HG03139 (cell line): ENCODE results near the gene ENDOU.

Source experiments
- ATAC-seq: cut with Tn5 transposase; IDR thresholded peaks from one replicate; pipeline ENCODE4 v1.9.1; 2021; ENCODE audit not compliant: unreplicated experiment

ENDOU gene

DNA sequence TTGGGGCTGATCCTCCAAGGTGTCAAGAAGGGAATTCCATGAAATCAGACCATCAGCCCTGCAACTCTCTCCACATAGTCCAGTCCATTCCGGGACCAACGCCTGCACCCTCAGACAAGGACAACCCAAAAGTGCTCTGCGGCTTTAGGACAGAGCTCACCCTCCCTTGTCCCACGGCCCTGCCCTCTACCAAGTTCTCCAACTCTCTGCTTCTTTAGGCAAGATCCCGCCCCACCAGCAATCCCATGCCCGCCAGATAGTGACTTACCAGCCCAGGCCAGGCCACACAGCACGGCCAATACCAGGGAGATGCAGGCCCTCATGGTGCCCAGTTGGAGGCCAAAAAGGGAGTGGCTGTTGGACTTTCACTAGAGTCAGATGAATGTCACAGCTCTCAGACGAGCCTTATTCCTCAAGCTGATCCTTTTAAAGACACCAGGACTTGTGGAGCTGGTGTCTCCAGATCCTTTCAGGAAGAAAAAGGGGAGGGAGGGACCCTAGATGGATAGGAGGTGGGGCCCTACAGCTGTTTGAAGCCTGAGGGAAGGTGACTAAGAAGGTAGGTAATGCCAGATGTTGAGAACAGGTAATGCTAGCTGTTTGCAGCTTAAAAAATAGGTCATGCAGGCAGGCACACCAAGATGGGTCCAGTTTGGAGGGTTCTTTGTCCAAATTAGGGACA, at the start of gene ENDOU:
Gene ENDOU, minus strand, starts transcription at position 400 of the 682 bp plus-strand sequence. Its CDS starts 77 bp downstream, at position 323.
- ATAC-seq = no peak

- no peak for ATAC-seq
Measured at GRCh38 chr12:47774663-47775062, 49.4 kb upstream of the ENDOU start.

DNA sequence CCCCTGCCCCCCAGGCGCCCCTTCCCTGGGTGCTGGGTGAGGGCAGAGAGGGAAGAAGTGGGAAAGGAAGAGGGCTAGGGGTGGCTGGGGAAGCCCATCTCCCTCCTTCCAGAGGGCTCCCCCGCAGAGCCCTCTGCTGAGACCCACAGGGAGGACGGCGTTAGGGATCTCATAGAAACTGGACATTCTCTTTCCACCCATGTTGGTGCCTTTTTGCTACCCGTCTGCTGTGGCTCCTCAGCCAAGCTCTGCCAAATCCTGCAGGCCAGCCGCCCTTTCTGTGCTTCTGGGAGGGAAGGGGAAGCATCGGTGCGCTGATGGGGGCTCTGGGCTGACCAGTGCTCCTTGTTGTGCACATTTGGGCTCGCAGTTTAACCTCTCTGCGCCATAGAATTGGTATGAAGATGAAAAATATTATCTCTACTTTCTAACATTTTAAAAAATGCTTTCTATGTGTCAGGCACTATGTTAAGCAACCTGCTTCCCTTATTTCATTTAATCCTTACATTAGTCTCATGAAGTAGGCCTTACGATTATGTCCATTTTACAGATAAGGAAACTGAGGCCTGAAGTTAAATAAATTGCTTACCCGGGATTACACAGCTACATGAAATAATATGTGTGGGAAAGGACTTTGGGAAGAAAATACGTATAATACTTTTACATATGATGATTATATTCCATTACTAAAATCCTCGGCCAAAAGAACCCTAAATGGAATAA, 48.7 kb upstream of the ENDOU start:
- ATAC-seq = no peak

DNA sequence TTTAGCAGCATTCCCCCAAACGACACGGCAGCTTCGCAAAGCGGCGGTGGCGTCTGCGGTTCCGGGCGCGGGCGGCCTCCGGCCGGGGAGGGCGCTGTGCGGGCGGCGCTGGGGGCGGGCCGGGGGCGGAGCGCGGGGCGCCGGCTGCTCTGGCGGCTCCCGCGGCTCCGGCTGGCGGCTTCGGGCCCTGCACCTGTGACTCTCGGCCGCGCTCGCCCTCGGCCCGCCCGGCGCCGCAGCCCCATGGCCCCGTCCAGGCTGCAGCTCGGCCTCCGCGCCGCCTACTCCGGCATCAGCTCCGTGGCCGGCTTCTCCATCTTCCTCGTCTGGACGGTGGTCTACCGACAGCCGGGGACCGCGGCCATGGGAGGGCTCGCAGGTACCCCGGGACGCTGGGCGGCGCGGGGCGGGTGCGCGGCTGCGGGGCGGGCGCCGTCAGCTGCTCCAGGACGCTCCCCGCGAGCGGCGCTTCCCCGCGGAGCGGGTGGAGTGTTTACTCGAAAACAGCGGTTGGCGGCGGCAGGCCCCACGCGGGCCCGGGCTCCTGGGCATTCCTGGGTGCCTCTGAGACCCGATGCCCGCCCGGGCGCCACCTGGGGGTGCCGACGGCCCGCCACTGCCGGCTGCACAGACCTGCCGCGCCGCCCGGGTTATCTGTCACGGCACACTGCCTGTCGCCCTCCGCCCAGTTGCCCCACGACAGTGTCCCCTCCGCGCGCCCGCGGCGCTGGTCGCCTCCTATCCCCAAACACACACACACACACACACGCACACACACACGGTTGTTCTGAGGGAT, 48.0 kb upstream of the ENDOU start, which contains the start of gene SLC48A1:
Gene SLC48A1, plus strand, starts transcription at position 177 of the 796 bp plus-strand sequence. Its CDS starts 67 bp downstream, at position 244.
- ATAC-seq = peak; percentile 77

- ATAC-seq = no peak
Measured at GRCh38 chr12:47772738-47773061, 47.4 kb upstream of the ENDOU start.

- no peak for ATAC-seq
Measured at GRCh38 chr12:47772094-47772660, 46.9 kb upstream of the ENDOU start.

DNA sequence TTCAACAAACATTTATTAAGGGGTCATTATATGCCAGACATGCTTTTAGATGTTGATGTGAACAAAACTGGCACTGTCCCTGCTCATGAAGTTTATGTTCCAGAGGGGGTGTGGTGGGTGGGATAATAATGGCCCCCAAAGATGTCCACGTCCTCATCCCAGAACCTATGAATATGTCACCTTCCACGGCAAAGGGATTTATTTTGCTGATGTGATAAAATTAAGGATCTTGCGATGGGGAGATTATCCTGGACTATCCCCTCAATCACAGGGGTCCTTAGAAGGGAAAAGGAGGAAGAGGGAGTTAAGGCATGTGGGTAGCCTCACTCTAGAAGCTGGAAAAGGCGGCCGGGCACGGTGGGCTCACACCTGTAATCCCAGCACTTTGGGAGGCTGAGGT, 46.0 kb upstream of the ENDOU start:
- ATAC-seq = no peak

DNA sequence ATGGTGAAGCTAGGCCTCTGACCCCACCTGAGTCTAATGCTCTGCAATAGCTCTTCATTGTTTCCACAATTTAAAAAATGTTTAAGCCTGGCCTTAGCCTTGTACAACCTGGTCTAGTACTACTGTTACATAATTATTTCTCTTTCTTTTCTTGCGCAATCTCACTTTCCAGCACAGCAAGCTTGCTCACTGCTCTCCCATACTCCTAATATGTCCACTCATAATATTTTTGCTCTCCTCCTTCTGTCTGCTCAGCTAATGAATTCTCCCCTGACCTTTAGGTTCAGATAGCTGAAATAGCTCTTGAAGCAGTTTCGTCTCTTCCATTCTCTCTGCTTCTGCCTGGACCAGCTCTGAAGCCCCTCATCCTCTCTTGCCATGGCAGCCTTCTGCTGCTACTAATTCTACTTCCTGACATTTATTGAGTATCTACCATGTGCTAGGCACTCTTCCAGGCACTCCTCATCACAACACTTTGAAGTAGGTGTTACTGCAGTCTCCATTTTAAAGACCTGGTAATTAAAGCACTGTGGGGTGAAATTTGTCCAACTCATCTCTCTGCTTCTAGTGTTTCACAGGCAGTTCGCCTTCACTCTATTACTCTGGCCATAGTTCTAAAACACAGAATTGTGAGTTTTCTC, 44.9 kb upstream of the ENDOU start:
- ATAC-seq = no peak

DNA sequence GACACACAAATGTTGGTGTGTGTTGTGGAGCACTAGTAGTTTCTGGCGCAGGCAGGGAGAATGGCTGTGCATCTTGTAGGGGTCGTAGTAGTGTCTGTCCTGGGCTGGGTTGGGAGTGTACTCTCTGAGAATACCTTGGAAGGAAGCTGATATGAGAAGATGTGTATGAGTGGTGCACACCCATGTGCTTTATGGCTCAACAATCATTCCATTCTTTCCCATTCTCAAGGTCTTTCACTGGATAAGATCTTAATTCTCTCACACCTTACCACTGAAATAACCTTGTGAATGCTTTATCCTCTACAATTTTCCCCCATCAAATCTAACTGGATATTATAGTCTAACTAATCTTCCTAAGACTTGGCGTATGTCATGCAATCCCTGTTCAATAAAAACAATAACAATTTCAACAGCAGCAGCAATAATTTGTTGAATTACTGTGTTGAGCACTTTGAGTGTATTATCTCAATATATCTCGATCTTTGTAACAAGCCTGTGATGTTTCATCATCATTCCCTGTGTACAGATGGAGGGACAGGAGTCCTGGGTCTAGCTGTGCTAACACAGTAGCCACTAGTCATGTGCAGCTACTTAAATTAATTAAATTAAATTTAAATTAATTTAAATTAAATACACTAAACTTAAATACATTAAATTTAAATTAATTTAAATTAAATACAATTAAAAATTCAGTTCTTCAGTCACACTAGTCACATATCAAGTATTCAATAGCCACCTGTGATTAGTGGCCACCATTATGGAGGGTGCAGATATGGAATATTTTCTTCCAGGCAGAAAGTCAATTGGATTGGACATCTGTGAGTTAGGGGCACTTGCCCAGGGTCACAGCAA, 44.2 kb upstream of the ENDOU start:
- no peak for ATAC-seq

DNA sequence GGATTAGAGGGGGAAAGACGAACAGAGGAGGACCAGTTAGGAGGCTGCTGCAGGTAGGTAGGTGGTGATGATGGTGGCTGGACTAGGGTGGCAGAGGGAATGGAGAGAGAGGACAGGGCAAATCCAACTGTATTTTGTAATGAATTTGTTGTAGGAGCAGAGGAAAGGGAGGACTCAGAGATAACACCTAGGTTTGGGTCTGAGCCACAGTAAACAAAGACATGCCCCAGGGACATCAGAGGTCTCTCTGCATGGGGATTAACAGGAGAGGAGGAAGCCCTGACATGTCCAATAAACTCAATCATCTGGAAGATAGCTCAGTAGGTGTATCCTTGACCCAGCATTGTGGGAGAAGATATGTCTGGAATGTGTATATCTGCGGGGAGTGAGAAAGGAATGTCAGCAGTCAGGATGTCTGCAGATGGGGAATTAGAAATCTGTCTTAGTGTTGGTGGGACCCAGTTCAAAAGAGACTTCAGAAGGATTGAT, 43.1 kb upstream of the ENDOU start:
- ATAC-seq = no peak

DNA sequence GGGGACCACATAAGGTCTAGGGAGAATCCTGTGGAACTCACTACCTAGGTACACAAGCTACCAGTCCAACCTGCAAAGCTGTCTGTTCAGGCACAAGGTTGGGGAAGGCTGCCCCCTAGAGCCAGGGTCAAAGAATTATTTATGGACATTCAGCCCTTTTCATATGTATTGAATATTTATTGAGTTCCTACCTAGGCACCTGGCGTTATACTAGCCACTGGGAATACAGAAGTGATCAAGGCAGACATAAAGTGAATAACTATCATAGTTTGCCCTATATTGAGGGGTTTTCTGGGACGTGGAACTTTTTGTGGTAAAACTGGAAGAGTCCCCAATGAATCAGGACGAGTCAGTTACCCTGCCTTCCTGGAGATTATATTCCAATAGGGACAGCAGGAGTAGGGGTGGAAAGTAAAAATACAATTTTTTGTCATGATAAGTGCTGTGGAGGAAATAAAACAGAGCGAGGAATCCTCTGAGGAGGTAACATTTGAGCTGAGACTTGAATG, 42.0 kb upstream of the ENDOU start:
- ATAC-seq = peak; percentile 72

DNA sequence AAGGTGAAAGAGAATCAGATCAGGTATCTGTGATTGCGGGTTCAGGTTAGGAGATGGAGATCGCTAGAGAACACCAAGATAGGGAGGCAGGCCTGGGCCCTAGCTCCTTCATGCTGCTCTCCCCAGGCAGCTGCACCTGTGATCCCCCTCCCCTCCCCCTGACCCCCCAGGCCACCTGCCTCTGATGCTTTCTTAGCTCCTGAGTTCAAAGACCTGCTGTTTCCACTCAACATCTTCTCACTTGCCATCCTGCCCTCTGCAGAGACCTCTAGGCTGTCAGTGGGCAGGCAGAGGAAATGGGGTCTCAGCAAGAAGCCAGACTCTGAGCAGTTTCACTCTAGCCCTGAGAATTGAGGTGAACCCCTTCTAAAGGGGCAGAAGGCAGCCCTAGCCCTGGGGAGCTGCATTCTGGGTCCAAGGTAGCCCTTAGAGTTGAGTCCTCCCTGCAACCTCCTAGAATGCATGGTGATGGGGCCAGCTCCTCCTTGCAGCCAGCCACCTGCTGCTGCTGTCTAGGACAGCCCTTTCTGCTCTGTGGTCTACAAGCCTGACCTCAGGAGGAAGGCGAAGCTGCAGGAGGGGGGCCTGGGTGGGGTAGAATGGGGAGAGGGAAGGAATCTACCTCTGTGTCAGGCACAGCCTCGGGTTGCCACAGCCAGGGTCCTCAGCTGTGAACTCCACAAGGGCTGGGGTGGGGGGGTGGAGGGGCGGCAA, 41.4 kb upstream of the ENDOU start:
- no peak for ATAC-seq

- no peak for ATAC-seq
Measured at GRCh38 chr12:47763481-47764346, 38.4 kb upstream of the ENDOU start.

DNA sequence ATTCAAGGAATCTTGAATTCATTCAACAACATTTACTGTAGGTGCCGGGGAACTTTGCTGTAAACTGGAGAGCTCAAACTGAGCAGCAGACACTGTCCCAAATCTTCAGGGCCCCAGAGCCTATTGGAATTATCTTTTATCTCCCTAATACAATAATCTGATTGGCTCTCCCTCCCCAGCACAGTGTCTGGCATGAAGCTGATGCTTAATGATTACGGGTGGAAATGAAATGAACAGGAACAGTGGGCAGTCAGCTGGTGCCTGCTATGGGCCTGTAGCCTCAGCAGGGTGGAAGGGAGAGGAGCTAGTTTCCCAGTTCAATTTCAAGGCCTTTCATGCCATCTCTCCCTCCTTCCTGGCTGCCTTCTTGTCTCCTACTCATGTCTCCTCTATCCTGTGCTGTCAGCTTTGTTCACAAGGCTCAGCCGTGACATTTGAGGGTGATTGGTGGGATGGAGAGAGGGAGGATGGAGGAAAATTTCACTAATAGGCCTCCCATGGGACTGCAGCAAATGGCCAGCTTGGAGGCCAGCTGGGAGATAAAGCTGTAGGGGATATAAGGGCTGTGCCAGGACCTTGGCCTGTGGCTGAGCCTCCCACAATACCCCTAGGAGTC, 37.7 kb upstream of the ENDOU start:
- ATAC-seq = no peak

DNA sequence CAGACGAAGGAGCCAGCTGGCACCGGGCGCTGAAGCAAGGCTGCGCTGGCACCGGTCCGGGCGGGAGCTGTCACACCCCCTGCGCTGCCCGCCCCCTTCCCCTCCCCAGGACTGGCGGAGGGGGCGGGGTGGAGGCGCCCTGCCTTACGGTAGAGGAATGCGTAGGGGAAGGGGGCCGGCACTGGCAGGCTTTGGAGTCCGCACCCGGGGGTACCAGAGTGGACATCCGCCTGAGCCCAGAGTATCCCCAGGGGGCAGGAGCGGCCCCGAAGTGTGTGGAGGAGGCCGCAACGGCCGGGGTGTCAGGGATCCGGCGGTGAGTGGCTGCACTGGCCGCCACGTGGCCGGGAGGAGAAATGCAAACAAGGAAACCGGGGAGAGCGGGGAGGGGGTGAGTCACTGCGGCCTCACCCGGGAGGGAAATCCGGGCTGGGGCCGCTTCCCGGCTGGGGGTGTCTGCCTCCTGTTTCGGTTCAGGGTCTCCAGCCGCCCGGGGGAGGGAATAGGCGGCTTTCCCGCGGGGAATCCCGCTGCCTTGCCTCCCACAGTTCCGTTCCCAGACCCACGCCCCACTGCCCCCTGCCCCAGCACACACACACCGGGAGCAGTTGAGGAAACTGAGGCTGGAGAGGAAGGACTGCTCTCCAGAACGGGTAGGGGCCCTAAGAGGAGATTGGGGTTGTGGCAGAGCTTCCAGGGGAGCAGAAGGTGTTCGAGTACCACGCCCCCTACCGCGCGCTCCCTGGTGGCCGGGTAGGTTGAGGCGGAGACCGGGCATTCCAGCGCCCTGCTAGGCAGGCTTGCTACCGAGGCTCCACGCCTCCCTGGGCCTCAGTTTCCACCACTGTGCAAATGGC, 33.8 kb upstream of the ENDOU start, which contains the start of gene RAPGEF3:
Gene RAPGEF3, minus strand, starts transcription at position 47 of the 857 bp plus-strand sequence. CDS start 324 bp downstream, outside the sequence.
- peak; percentile 49 for ATAC-seq

DNA sequence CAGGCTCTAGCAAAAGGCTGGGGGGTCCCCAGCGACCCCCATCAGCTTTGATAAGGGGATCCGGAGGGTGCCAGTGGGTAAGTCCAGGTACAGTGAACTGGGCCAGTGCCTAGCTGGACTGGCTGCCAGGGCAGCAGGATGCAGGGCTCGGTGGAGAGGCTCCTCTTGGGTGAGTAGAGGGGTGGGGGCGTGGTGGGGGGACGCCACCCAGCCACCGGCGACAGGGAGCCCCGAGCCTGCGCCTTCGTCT, 33.2 kb upstream of the ENDOU start:
- ATAC-seq = no peak
